Measurements from ENCODE around the gene ADORA2A.

DNA sequence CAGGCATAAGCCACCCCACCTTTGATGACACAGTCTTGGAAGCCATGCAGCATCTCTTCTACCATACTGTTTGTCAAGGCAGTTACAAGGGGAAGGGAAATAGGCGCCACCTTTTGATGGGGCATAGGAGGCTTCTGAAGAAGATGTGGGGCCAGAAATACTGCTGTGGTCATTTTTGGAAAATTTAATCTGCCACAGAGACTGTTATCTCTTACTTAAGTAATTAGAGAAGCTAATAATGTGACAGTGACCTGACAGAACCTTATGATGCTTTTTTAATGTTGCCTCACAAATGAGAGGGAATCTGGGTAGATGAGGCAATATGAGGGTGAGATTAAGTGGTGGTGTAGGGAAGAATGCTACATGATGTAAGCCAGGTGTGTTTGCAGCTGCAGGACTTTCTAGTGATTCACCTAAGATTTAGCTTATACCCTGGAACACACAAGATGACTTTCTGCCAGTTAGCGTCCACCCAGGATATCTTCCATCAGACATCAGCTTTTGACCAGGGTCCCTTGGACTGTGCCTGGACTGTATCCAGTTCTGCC is 34.3 kb upstream of the ADORA2A start:
- TF ChIP-seq EZH2 (IDR thresholded peaks at IDR 0.05) (no peak), POLR2AphosphoS5 (IDR thresholded peaks at IDR 0.05; ENCODE audit: borderline replicate concordance, low read depth, low read length) (no peak)
